H9 (cell line): ENCODE results near the gene LCP1. TPM values are rescaled to one million over a fixed set of nuclear protein-coding genes. Genes with fewer than 3 reads are reported as not detected.

Experiments used
- DNase-seq: peaks from one replicate; pipeline ENCODE4 v3.0.0-alpha.2; 2017
- H2AFZ ChIP-seq: one replicate; pipeline ENCODE4 v1.6.1; 2013; ENCODE audit warnings: mild to moderate bottlenecking, low read length, control low read depth, moderate library complexity
- H2AK5ac ChIP-seq: 2 replicates; pipeline ENCODE4 v1.6.1; 2013; ENCODE audit warnings: low read length, control low read depth, mixed read lengths; ENCODE audit not compliant: insufficient read length
- H2BK120ac ChIP-seq: one replicate; pipeline ENCODE4 v1.6.1; 2013; ENCODE audit warnings: low read depth, mild to moderate bottlenecking, low read length, control low read depth, inconsistent platforms; ENCODE audit not compliant: poor library complexity, severe bottlenecking
- H2BK12ac ChIP-seq: 2 replicates; pipeline ENCODE4 v1.6.1; 2013; ENCODE audit warnings: low read length, control low read depth, mixed read lengths, low read depth; ENCODE audit not compliant: insufficient read length
- H2BK15ac ChIP-seq: 2 replicates; pipeline ENCODE4 v1.6.1; 2013; ENCODE audit warnings: low read depth, low read length, control low read depth
- H2BK20ac ChIP-seq: one replicate; pipeline ENCODE4 v1.6.1; 2013; ENCODE audit warnings: low read depth, mild to moderate bottlenecking, low read length, control low read depth, inconsistent platforms; ENCODE audit not compliant: poor library complexity, severe bottlenecking
- H2BK5ac ChIP-seq: 2 replicates; pipeline ENCODE4 v1.6.1; 2013; ENCODE audit warnings: low read length, control low read depth, mixed read lengths; ENCODE audit not compliant: insufficient read length
- H3K14ac ChIP-seq: 2 replicates; pipeline ENCODE4 v1.6.1; 2013; ENCODE audit warnings: low read length, control low read depth; ENCODE audit not compliant: insufficient read depth
- H3K18ac ChIP-seq: 2 replicates; pipeline ENCODE4 v1.6.1; 2013; ENCODE audit warnings: low read depth, mild to moderate bottlenecking, mixed read lengths, low read length, control low read depth; ENCODE audit not compliant: insufficient read length
- H3K23ac ChIP-seq: 2 replicates; pipeline ENCODE4 v1.6.1; 2013; ENCODE audit warnings: low read length, control low read depth, mixed read lengths, low read depth; ENCODE audit not compliant: insufficient read length
- H3K23me2 ChIP-seq: 2 replicates; pipeline ENCODE4 v1.6.1; 2013; ENCODE audit warnings: low read depth, mild to moderate bottlenecking, mixed read lengths, low read length, control low read depth; ENCODE audit not compliant: insufficient read length, poor library complexity, severe bottlenecking
- H3K27ac ChIP-seq: 2 replicates; pipeline ENCODE4 v1.5.1; 2013; ENCODE audit warnings: low read length, control low read depth, mixed read lengths, low read depth; ENCODE audit not compliant: insufficient read length
- H3K27me3 ChIP-seq: 2 replicates; pipeline ENCODE4 v1.6.1; 2013; ENCODE audit warnings: low read length, control low read depth, inconsistent platforms; ENCODE audit not compliant: insufficient read depth
- H3K4ac ChIP-seq: 2 replicates; pipeline ENCODE4 v1.6.1; 2013; ENCODE audit warnings: low read depth, mild to moderate bottlenecking, control low read depth, inconsistent platforms, low read length, moderate library complexity
- H3K4me1 ChIP-seq: 2 replicates; pipeline ENCODE4 v1.6.1; 2013; ENCODE audit warnings: low read length, control low read depth, inconsistent platforms; ENCODE audit not compliant: insufficient read depth
- H3K4me2 ChIP-seq: 2 replicates; pipeline ENCODE4 v1.6.1; 2013; ENCODE audit warnings: low read length, control low read depth, mixed read lengths; ENCODE audit not compliant: insufficient read length, insufficient read depth
- H3K56ac ChIP-seq: 2 replicates; pipeline ENCODE4 v1.6.1; 2013; ENCODE audit warnings: low read depth, mild to moderate bottlenecking, mixed read lengths, low read length, control low read depth; ENCODE audit not compliant: insufficient read length
- H3K79me1 ChIP-seq: 2 replicates; pipeline ENCODE4 v1.6.1; 2013; ENCODE audit warnings: low read depth, mild to moderate bottlenecking, moderate library complexity, low read length, control low read depth, inconsistent platforms; ENCODE audit not compliant: insufficient read depth, poor library complexity, severe bottlenecking
- H3K79me2 ChIP-seq: 2 replicates; pipeline ENCODE4 v1.6.1; 2013; ENCODE audit warnings: low read length, control low read depth, inconsistent platforms; ENCODE audit not compliant: insufficient read depth
- H3K9ac ChIP-seq: 2 replicates; pipeline ENCODE4 v1.6.1; 2013; ENCODE audit warnings: low read length, control low read depth, mixed read lengths; ENCODE audit not compliant: insufficient read length; ENCODE audit errors: extremely low read depth
- H3K9me3 ChIP-seq: one replicate; pipeline ENCODE4 v1.6.1; 2013; ENCODE audit warnings: low read depth, low read length, inconsistent platforms; ENCODE audit not compliant: control insufficient read depth
- H3T11ph ChIP-seq: one replicate; pipeline ENCODE4 v1.6.1; 2013; ENCODE audit warnings: mild to moderate bottlenecking, low read length, control low read depth, inconsistent platforms
- H4K20me1 ChIP-seq: one replicate; pipeline ENCODE4 v1.6.1; 2013; ENCODE audit not compliant: control insufficient read depth, insufficient read length, insufficient read depth
- H4K5ac ChIP-seq: 2 replicates; pipeline ENCODE4 v1.6.1; 2013; ENCODE audit warnings: low read depth, mild to moderate bottlenecking, mixed read lengths, low read length, control low read depth; ENCODE audit not compliant: insufficient read length
- H4K8ac ChIP-seq: replicated peaks from 2 replicates; pipeline ENCODE4 v1.6.1; 2013; ENCODE audit warnings: low read length, control low read depth, mixed read lengths, low read depth; ENCODE audit not compliant: insufficient read length
- H4K91ac ChIP-seq: 2 replicates; pipeline ENCODE4 v1.6.1; 2013; ENCODE audit warnings: low read depth, mild to moderate bottlenecking, moderate library complexity, mixed read lengths, low read length, control low read depth; ENCODE audit not compliant: insufficient read length
- H3K27ac Mint-ChIP-seq, 3 experiments: 2 replicates in 2 of 3; 3 replicates in 1 of 3; pipeline ENCODE4 v1.8.0; 2020 to 2021; ENCODE audit warnings: mixed read lengths in 3 of 3, mild to moderate bottlenecking in 1 of 3, moderate library complexity in 1 of 3
- H3K27me3 Mint-ChIP-seq: 2 replicates; pipeline ENCODE4 v1.8.0; 2021; ENCODE audit warnings: low read depth, mild to moderate bottlenecking, moderate library complexity, mixed read lengths
- H3K36me3 Mint-ChIP-seq, 3 experiments: 2 replicates in 2 of 3; 3 replicates in 1 of 3; pipeline ENCODE4 v1.8.0; 2020 to 2021; ENCODE audit warnings: low read depth in 3 of 3, mixed read lengths in 3 of 3; ENCODE audit not compliant: insufficient read depth in 1 of 3
- H3K4me1 Mint-ChIP-seq, 2 experiments: 2 replicates each; pipeline ENCODE4 v1.8.0; 2020; ENCODE audit warnings: mixed read lengths in 2 of 2
- H3K4me3 Mint-ChIP-seq, 2 experiments: 2 replicates in 1 of 2; 3 replicates in 1 of 2; pipeline ENCODE4 v1.8.0; 2020 to 2021; ENCODE audit warnings: mild to moderate bottlenecking in 2 of 2, mixed read lengths in 2 of 2, moderate library complexity in 1 of 2
- H3K9me3 Mint-ChIP-seq, 2 experiments: 2 replicates in 1 of 2; 3 replicates in 1 of 2; pipeline ENCODE4 v1.8.0; 2020; ENCODE audit warnings: mild to moderate bottlenecking in 2 of 2, mixed read lengths in 2 of 2, moderate library complexity in 1 of 2
- WGBS: extraction: QIAGEN DNeasy Blood & Tissue Kit; methylation state at CpG from one replicate; pipeline ENCODE4 v1.1.7; 2013; ENCODE audit warnings: missing lambda C conversion rate, low lambda C conversion rate, mixed read lengths; ENCODE audit not compliant: insufficient read length; ENCODE audit errors: extremely low coverage; 5-methylcytosine and 5-hydroxymethylcytosine counted together
- total RNA-seq: library from RNA; stranded (reverse); gene quantifications from 2 replicates; pipeline ENCODE4 v1.2.1, GENCODE V29; 2021
- TF ChIP-seq, protein P1 (sequence below): fragments of 200-600 bp; sonication (generic); conservative IDR thresholded peaks from 3 replicates; pipeline ENCODE4 v1.8.0; 2021; ENCODE audit warnings: antibody characterized with exemption, mild to moderate bottlenecking

Gene LCP1
- total RNA-seq, 1 experiment from 2014 or later = 0.81 TPM

DNA sequence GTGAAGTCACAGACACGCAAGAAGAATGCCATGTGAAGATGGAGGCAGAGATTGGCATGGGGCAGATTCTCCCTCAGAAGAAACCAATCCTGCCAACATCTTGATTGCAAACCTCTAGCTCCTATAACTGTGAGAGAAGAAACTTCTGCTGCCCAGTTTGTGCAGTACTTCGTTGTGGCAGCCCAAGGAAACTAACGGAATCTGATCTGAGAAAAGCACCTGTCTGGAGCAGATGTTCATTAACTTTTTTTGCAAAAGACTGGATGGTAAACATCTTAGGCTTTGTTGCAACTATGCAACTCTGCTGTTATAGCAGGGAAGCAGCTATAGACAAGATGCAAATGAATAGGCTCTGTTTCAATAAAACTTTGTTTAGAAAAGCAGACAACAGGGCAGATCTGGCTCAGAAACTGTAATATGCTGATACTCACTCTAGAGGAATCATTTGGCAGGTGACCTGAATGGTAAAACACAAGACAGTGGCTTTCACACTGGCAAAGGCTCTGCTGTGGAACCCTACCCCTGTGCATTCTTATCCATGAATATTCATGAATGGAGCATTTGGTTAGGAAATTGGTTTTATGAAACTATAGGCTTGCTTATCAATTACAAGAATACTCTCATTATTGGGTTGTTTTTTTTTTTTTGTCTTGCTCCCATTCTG is 51.9 kb downstream of the LCP1 start:
- no peak overlapping the region for H2BK12ac ChIP-seq

More for the DNA sequence above, 51.9 kb downstream of the LCP1 start:
- Histone ChIP-seq H2AK5ac (no peak overlapping the region), H3K56ac (no peak overlapping the region), H3K27me3 (no peaks in the 10 kb centered on the region), H3K18ac (no peak overlapping the region), H4K20me1 (no peaks in the 10 kb centered on the region), H3K27ac (no peak overlapping the region), H3K9me3 (no peaks in the 10 kb centered on the region), H2BK120ac (no peak overlapping the region), H3K23me2 (no peaks in the 10 kb centered on the region), H2BK5ac (no peak overlapping the region), H2AFZ (no peak overlapping the region), H4K5ac (no peak overlapping the region), H3K79me2 (no peaks in the 10 kb centered on the region), H3T11ph (no peak overlapping the region), H3K4ac (no peak overlapping the region), H3K4me1 (peaks cover 2% of the 10 kb centered on the region; the same call in 1 of the 2 replicates), H3K4me2 (no peak overlapping the region), H4K91ac (no peak overlapping the region), H3K14ac (no peak overlapping the region), H2BK20ac (no peak overlapping the region), H4K8ac (no peak overlapping the region), H3K79me1 (no peaks in the 10 kb centered on the region), H3K9ac (no peak overlapping the region), H2BK15ac (no peak overlapping the region), H3K23ac (no peak overlapping the region)
- H3K27me3 Mint-ChIP-seq = no peaks in the 10 kb centered on the region
- TF ChIP-seq, protein P1, sequence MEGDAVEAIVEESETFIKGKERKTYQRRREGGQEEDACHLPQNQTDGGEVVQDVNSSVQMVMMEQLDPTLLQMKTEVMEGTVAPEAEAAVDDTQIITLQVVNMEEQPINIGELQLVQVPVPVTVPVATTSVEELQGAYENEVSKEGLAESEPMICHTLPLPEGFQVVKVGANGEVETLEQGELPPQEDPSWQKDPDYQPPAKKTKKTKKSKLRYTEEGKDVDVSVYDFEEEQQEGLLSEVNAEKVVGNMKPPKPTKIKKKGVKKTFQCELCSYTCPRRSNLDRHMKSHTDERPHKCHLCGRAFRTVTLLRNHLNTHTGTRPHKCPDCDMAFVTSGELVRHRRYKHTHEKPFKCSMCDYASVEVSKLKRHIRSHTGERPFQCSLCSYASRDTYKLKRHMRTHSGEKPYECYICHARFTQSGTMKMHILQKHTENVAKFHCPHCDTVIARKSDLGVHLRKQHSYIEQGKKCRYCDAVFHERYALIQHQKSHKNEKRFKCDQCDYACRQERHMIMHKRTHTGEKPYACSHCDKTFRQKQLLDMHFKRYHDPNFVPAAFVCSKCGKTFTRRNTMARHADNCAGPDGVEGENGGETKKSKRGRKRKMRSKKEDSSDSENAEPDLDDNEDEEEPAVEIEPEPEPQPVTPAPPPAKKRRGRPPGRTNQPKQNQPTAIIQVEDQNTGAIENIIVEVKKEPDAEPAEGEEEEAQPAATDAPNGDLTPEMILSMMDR = no peak
- peaks cover under 1% of the 10 kb centered on the region in 2 experiments; a peak in 3 of 4 replicates for H3K4me1 Mint-ChIP-seq
- H3K9me3 Mint-ChIP-seq = no peaks in the 10 kb centered on the region
- peak overlapping the region in 1 of 3 experiments; percentile 87; a peak in 1 of 7 replicates for H3K27ac Mint-ChIP-seq
- DNase-seq = no peak
- no CpG with 5 or more reads among the region's 3 CpGs for WGBS
- no peak overlapping the region for H3K4me3 Mint-ChIP-seq
- no peaks in the 10 kb centered on the region for H3K36me3 Mint-ChIP-seq
